ENCODE results near the gene LMNB1.
"Not testable (repeated sequence)": the region's sequence is repeated elsewhere in the genome, so short reads cannot be mapped to it uniquely, and the experiment has no call there.

The LMNB1 gene

DNA sequence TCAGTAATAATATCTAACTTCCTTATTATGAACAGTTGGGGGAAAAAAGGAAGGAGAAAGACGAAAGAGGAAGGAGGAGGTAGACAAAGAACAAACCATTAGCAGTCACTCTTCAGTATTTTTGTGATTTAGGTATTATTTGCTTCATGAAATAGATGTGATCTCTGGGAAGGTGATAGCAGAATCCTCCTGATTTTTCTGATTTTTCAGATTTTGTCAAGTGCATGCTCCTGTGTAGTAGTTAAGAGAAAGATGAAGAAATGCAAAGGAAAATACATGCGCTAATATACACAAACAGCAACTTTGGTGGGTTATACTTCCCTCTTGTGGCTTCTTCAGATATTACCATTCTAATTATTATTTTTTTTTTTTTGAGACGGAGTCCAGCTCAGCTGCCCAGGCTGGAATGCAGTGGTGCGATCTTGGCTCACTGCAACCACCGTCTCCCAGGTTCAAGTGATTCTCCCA, 31.6 kb downstream of the LMNB1 start:
- no peaks in the 10 kb centered on the region for H3K27me3 ChIP-seq (ENCODE audit: control insufficient read depth, insufficient read depth, low read length)
- H3K4me1 ChIP-seq (ENCODE audit: control insufficient read depth, insufficient read depth, low read length), result no peaks in the 10 kb centered on the region
- H3K4me3 ChIP-seq (ENCODE audit: low read length), result no peak overlapping the region
- no peak overlapping the region for H3K27ac ChIP-seq (ENCODE audit: low read length)
- no CpG with 5 or more reads among the region's 5 CpGs for WGBS (ENCODE audit: insufficient coverage, insufficient read length)
- peaks cover 23% of the 10 kb centered on the region; the same call in 1 of the 2 replicates for H3K36me3 ChIP-seq (ENCODE audit: control insufficient read depth, insufficient read depth, low read length)
- no peak for DNase-seq (ENCODE audit: low read depth, low spot score)
- H3K9me3 ChIP-seq (ENCODE audit: control insufficient read depth, insufficient read depth, low read length), result no peaks in the 10 kb centered on the region

GRCh38 chr5:126809916-126810315, 33.0 kb downstream of the LMNB1 start:
- Histone ChIP-seq H3K9me3 (ENCODE audit: control insufficient read depth, insufficient read depth, low read length) (no peaks in the 10 kb centered on the region), H3K27me3 (ENCODE audit: control insufficient read depth, insufficient read depth, low read length) (no peaks in the 10 kb centered on the region), H3K27ac (ENCODE audit: low read length) (no peak overlapping the region), H3K4me1 (ENCODE audit: control insufficient read depth, insufficient read depth, low read length) (no peaks in the 10 kb centered on the region), H3K36me3 (ENCODE audit: control insufficient read depth, insufficient read depth, low read length) (peaks cover 24% of the 10 kb centered on the region; the same call in 1 of the 2 replicates), H3K4me3 (ENCODE audit: low read length) (no peak overlapping the region)
- no CpG with 5 or more reads among the region's 7 CpGs for WGBS (ENCODE audit: insufficient coverage, insufficient read length)
- no peak for DNase-seq (ENCODE audit: low read depth, low spot score)

DNA sequence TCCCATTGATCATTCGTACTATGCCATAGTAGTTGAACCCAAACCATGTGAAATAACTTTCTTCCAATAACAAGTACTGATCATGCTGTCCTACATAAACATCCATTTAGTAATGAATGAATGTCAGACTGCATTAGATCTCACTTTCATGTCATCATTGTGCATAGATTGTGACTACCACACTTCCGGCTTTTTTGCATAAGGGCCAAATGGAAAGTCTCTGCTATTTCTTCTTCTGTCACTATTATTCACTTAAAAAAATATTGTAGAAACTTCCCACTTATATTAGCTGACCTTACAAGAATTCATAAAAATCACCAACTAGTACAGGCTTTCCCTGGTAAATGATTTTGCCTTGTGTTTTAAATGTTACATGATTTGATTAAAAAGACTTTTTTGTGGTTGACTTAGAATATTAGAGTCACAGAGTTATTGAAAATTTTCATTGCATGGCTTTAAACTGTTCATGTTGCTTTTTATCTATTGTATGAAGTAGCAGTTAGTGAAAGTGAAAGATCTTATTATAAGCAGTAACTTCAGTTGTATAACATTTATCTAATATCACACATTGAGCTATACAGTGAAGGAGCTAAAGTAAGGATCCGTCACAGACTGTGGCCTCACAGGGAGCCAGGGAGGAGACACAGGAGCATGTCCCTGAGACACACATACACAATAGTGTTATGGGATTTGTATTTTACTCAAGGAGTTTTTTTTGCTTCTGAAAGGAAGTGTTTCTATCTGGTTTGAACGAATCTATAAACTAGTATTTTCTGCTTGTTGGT, 33.9 kb downstream of the LMNB1 start:
- WGBS (ENCODE audit: insufficient coverage, insufficient read length), result no CpG with 5 or more reads among the region's 4 CpGs
- H3K27me3 ChIP-seq (ENCODE audit: control insufficient read depth, insufficient read depth, low read length), result no peaks in the 10 kb centered on the region
- H3K4me3 ChIP-seq (ENCODE audit: low read length), result no peak overlapping the region
- no peaks in the 10 kb centered on the region for H3K9me3 ChIP-seq (ENCODE audit: control insufficient read depth, insufficient read depth, low read length)
- no peak for DNase-seq (ENCODE audit: low read depth, low spot score)
- H3K4me1 ChIP-seq (ENCODE audit: control insufficient read depth, insufficient read depth, low read length), result no peaks in the 10 kb centered on the region
- peaks cover 24% of the 10 kb centered on the region; the same call in 1 of the 2 replicates for H3K36me3 ChIP-seq (ENCODE audit: control insufficient read depth, insufficient read depth, low read length)
- H3K27ac ChIP-seq (ENCODE audit: low read length), result no peak overlapping the region

- H3K9me3 ChIP-seq (ENCODE audit: control insufficient read depth, insufficient read depth, low read length), result no peaks in the 10 kb centered on the region
- H3K36me3 ChIP-seq (ENCODE audit: control insufficient read depth, insufficient read depth, low read length), result peaks cover 21% of the 10 kb centered on the region; the same call in 1 of the 2 replicates
- no peaks in the 10 kb centered on the region for H3K4me1 ChIP-seq (ENCODE audit: control insufficient read depth, insufficient read depth, low read length)
- WGBS (ENCODE audit: insufficient coverage, insufficient read length), result no CpG with 5 or more reads among the region's 6 CpGs
- no peak for DNase-seq (ENCODE audit: low read depth, low spot score)
- H3K27me3 ChIP-seq (ENCODE audit: control insufficient read depth, insufficient read depth, low read length), result no peaks in the 10 kb centered on the region
- H3K27ac ChIP-seq (ENCODE audit: low read length), result no peak overlapping the region
- H3K4me3 ChIP-seq (ENCODE audit: low read length), result no peak overlapping the region
Observed at GRCh38 chr5:126811515-126812198, 34.7 kb downstream of the LMNB1 start.

DNA sequence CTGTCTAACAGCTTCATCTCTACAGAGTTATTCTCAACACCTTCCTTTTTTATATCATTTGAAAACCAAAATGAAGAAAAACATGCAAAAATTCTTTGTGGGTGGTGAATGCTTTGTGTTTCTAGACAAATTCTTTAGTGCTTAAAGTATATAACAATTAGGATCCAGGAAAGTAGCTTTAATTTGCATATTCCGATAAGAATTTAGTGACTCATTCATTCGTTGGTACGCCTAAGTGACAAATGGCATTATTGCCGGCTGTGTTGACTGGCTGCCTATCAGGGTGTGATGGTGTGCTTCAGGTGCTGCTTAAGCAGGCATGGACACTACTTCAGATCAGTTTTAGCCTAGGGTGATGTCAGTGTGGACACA, 35.2 kb downstream of the LMNB1 start:
- Histone ChIP-seq H3K9me3 (ENCODE audit: control insufficient read depth, insufficient read depth, low read length) (no peaks in the 10 kb centered on the region), H3K4me3 (ENCODE audit: low read length) (no peak overlapping the region), H3K4me1 (ENCODE audit: control insufficient read depth, insufficient read depth, low read length) (no peaks in the 10 kb centered on the region), H3K27ac (ENCODE audit: low read length) (no peak overlapping the region), H3K36me3 (ENCODE audit: control insufficient read depth, insufficient read depth, low read length) (peaks cover 20% of the 10 kb centered on the region; the same call in 1 of the 2 replicates), H3K27me3 (ENCODE audit: control insufficient read depth, insufficient read depth, low read length) (no peaks in the 10 kb centered on the region)
- DNase-seq (ENCODE audit: low read depth, low spot score), result no peak
- WGBS (ENCODE audit: insufficient coverage, insufficient read length), result no CpG with 5 or more reads among the region's 4 CpGs

DNA sequence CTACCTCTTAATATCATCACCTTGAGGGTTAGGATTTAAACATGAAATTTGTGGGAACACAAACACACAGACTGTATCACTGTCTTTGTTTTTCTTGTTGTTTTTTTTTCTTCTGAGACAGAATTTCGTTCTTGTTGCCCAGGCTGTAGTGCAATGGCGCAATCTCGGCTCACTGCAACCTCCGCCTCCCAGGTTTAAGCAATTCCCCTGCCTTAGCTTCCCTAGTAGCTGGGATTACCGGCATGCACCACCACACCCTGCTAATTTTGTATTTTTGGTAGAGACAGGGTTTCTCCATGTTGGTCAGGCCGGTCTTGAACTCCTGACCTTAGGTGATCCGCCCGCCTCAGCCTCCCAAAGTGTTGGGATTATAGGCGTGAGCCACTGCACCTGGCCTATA, 36.9 kb downstream of the LMNB1 start:
- not testable (repeated sequence) for H3K27me3 ChIP-seq (ENCODE audit: control insufficient read depth, insufficient read depth, low read length); DNase-seq (ENCODE audit: low read depth, low spot score); H3K4me1 ChIP-seq (ENCODE audit: control insufficient read depth, insufficient read depth, low read length); H3K27ac ChIP-seq (ENCODE audit: low read length); H3K4me3 ChIP-seq (ENCODE audit: low read length); H3K9me3 ChIP-seq (ENCODE audit: control insufficient read depth, insufficient read depth, low read length)
- no CpG with 5 or more reads among the region's 9 CpGs for WGBS (ENCODE audit: insufficient coverage, insufficient read length)
- peaks cover 19% of the 10 kb centered on the region; the same call in 1 of the 2 replicates for H3K36me3 ChIP-seq (ENCODE audit: control insufficient read depth, insufficient read depth, low read length)

DNA sequence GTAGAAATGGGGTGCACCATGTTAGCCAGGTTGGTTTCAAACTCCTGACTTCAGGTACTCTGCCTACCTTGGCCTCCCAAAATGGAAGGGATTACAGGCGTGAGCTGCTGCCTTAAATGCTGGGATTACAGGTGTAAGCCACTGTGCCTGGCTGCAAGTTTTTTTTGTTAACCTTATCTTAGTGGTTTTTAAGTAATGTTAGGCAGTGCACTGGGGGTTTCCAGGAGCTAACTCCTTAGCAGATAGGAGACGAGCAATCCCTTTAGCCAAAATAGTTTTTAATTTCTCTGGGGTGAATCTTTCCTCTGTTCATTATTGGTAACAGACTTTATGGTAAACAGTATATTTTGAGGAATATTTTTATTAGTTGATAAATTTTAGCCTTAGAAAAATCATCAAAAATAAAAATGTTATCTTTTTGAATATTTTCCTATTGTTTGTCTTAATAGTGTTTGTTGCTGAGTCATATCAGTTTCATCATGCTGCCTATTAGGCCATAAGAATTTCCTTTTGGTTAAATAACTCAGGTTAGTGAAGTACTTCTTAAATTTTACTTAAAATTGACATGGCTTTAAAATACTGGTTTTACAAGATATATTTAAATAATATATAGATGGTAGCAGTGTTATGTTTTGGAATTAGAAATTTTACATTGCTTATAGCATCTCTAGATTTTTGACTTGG, 37.9 kb downstream of the LMNB1 start:
- H3K36me3 ChIP-seq (ENCODE audit: control insufficient read depth, insufficient read depth, low read length), result peaks cover 21% of the 10 kb centered on the region; the same call in 1 of the 2 replicates
- no peaks in the 10 kb centered on the region for H3K4me1 ChIP-seq (ENCODE audit: control insufficient read depth, insufficient read depth, low read length)
- no peaks in the 10 kb centered on the region for H3K27me3 ChIP-seq (ENCODE audit: control insufficient read depth, insufficient read depth, low read length)
- no peak for DNase-seq (ENCODE audit: low read depth, low spot score)
- no CpG with 5 or more reads among the region's 2 CpGs for WGBS (ENCODE audit: insufficient coverage, insufficient read length)
- H3K4me3 ChIP-seq (ENCODE audit: low read length), result no peak overlapping the region
- H3K27ac ChIP-seq (ENCODE audit: low read length), result no peak overlapping the region
- no peaks in the 10 kb centered on the region for H3K9me3 ChIP-seq (ENCODE audit: control insufficient read depth, insufficient read depth, low read length)

GRCh38 chr5:126816649-126817048, 39.7 kb downstream of the LMNB1 start:
- DNase-seq (ENCODE audit: low read depth, low spot score), result no peak
- H3K9me3 ChIP-seq (ENCODE audit: control insufficient read depth, insufficient read depth, low read length), result no peaks in the 10 kb centered on the region
- no peak overlapping the region for H3K27ac ChIP-seq (ENCODE audit: low read length)
- WGBS (ENCODE audit: insufficient coverage, insufficient read length), result no CpG with 5 or more reads among the region's 8 CpGs
- H3K4me1 ChIP-seq (ENCODE audit: control insufficient read depth, insufficient read depth, low read length), result no peaks in the 10 kb centered on the region
- no peaks in the 10 kb centered on the region for H3K27me3 ChIP-seq (ENCODE audit: control insufficient read depth, insufficient read depth, low read length)
- H3K36me3 ChIP-seq (ENCODE audit: control insufficient read depth, insufficient read depth, low read length), result peaks cover 12% of the 10 kb centered on the region; the same call in 1 of the 2 replicates
- H3K4me3 ChIP-seq (ENCODE audit: low read length), result no peak overlapping the region

GRCh38 chr5:126818736-126819135, 41.8 kb downstream of the LMNB1 start:
- peaks cover 7% of the 10 kb centered on the region; the same call in 1 of the 2 replicates for H3K36me3 ChIP-seq (ENCODE audit: control insufficient read depth, insufficient read depth, low read length)
- WGBS (ENCODE audit: insufficient coverage, insufficient read length), result no CpG with 5 or more reads among the region's 4 CpGs
- no peak overlapping the region for H3K27ac ChIP-seq (ENCODE audit: low read length)
- no peaks in the 10 kb centered on the region for H3K9me3 ChIP-seq (ENCODE audit: control insufficient read depth, insufficient read depth, low read length)
- H3K4me3 ChIP-seq (ENCODE audit: low read length), result no peak overlapping the region
- no peaks in the 10 kb centered on the region for H3K4me1 ChIP-seq (ENCODE audit: control insufficient read depth, insufficient read depth, low read length)
- no peak for DNase-seq (ENCODE audit: low read depth, low spot score)
- H3K27me3 ChIP-seq (ENCODE audit: control insufficient read depth, insufficient read depth, low read length), result no peaks in the 10 kb centered on the region

DNA sequence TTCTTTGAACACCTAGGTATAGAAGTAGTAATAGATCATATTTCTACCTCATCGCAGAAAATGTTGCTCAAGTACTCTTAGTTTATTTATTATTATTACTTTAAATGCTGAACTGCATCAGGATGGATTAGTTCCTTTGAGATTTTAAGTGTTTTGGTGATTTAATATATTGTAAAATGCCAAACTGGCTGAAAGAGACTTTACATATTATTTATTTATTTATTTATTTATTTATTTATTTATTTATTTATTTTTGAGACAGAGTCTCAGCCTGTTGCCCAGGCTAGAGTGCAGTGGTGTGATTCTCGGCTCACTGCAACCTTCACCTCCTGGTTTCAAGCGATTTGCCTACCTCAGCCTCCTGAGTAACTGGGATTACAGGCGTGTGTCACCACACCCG, 42.3 kb downstream of the LMNB1 start:
- no peak for DNase-seq (ENCODE audit: low read depth, low spot score)
- H3K4me1 ChIP-seq (ENCODE audit: control insufficient read depth, insufficient read depth, low read length), result no peaks in the 10 kb centered on the region
- no CpG with 5 or more reads among the region's 5 CpGs for WGBS (ENCODE audit: insufficient coverage, insufficient read length)

More for the DNA sequence above, 42.3 kb downstream of the LMNB1 start:
- no peak overlapping the region for H3K27ac ChIP-seq (ENCODE audit: low read length)
- H3K4me3 ChIP-seq (ENCODE audit: low read length), result no peak overlapping the region
- H3K36me3 ChIP-seq (ENCODE audit: control insufficient read depth, insufficient read depth, low read length), result peaks cover 7% of the 10 kb centered on the region; the same call in 1 of the 2 replicates
- H3K27me3 ChIP-seq (ENCODE audit: control insufficient read depth, insufficient read depth, low read length), result no peaks in the 10 kb centered on the region
- no peaks in the 10 kb centered on the region for H3K9me3 ChIP-seq (ENCODE audit: control insufficient read depth, insufficient read depth, low read length)

All from iPS DF 6.9 (cell line).